ENCODE data around the gene ITPR2. TPM values are rescaled to one million over a fixed set of nuclear protein-coding genes. Genes with fewer than 3 reads are reported as not detected.
A peak's percentile ranks its signal among the peaks of the same experiment; 100 is the strongest.
"Not testable (repeated sequence)": the region's sequence is repeated elsewhere in the genome, so short reads cannot be mapped to it uniquely, and the experiment has no call there.

ITPR2 gene
- 10 to 100 TPM; 38.8 to 40.3 TPM for total RNA-seq
- long read RNA-seq, donor 1, partial matches to known transcripts = 4 of 9 reads
- long read RNA-seq, donor 1, other reads (novel, unspliced or antisense) = 5 of 9 reads
- long read RNA-seq, donor 2, partial matches to known transcripts = 6 of 10 reads
- long read RNA-seq, donor 2, other reads (novel, unspliced or antisense) = 4 of 10 reads

- DNase-seq (ENCODE audit: low spot score) = peak; percentile 97
- intact Hi-C loops (cut with DNase I) = loop anchor here in 1 of 2 donors (5.0 kb wide), 1 partner anchor 49 kb away; no protein-coding TSS in a partner anchor
These were observed at the start of gene ITPR2 for GRCh38 chr12:26832822-26833742. TSS of gene ITPR2 (minus strand) at chr12:26833194. CDS start at chr12:26832781, 413 bp downstream.

- DNase-seq (ENCODE audit: low spot score) = no peak
- intact Hi-C loops (cut with DNase I) = loop anchor here in 1 of 2 donors (5.0 kb wide), 1 partner anchor 48 kb away; the partner anchor contains the start of gene ITPR2
These were observed 47.6 kb upstream of the ITPR2 start for GRCh38 chr12:26880625-26881024.

- intact Hi-C loops (cut with DNase I) = no loop called here
- peak; percentile 84 for DNase-seq (ENCODE audit: low spot score)
These were observed 45.7 kb upstream of the ITPR2 start for GRCh38 chr12:26878661-26879119.

- intact Hi-C loops (cut with DNase I) = no loop called here
- no peak for DNase-seq (ENCODE audit: low spot score)
These were observed 41.7 kb upstream of the ITPR2 start for GRCh38 chr12:26874501-26875296.

GRCh38 chr12:26872625-26873024 lies 39.6 kb upstream of the ITPR2 start:
- intact Hi-C loops (cut with DNase I) = no loop called here
- no peak for DNase-seq (ENCODE audit: low spot score)

GRCh38 chr12:26871985-26872384 lies 39.0 kb upstream of the ITPR2 start:
- no peak for DNase-seq (ENCODE audit: low spot score)
- intact Hi-C loops (cut with DNase I) = no loop called here

GRCh38 chr12:26870491-26871419 lies 37.8 kb upstream of the ITPR2 start:
- intact Hi-C loops (cut with DNase I) = no loop called here

GRCh38 chr12:26869908-26870459 lies 37.0 kb upstream of the ITPR2 start:
- no peak for DNase-seq (ENCODE audit: low spot score)
- intact Hi-C loops (cut with DNase I) = no loop called here

More at GRCh38 chr12:26870491-26871419, 37.8 kb upstream of the ITPR2 start:
- no peak for DNase-seq (ENCODE audit: low spot score)

- DNase-seq (ENCODE audit: low spot score) = no peak
These were observed 36.1 kb upstream of the ITPR2 start for GRCh38 chr12:26869104-26869494.

GRCh38 chr12:26868447-26869103 lies 35.6 kb upstream of the ITPR2 start:
- intact Hi-C loops (cut with DNase I) = no loop called here
- DNase-seq (ENCODE audit: low spot score) = no peak

More at GRCh38 chr12:26869104-26869494, 36.1 kb upstream of the ITPR2 start:
- intact Hi-C loops (cut with DNase I) = no loop called here

- no peak for DNase-seq (ENCODE audit: low spot score)
- intact Hi-C loops (cut with DNase I) = no loop called here
These were observed 34.1 kb upstream of the ITPR2 start for GRCh38 chr12:26867080-26867479.

- DNase-seq (ENCODE audit: low spot score) = no peak
- intact Hi-C loops (cut with DNase I) = loop anchor here in 1 of 2 donors (5.0 kb wide), 1 partner anchor 369 kb away; no protein-coding TSS in a partner anchor
These were observed 30.5 kb upstream of the ITPR2 start for GRCh38 chr12:26863515-26863914.

- intact Hi-C loops (cut with DNase I) = loop anchor here in 1 of 2 donors (5.0 kb wide), 1 partner anchor 370 kb away; no protein-coding TSS in a partner anchor
- DNase-seq (ENCODE audit: low spot score) = not testable (repeated sequence)
These were observed 29.8 kb upstream of the ITPR2 start for GRCh38 chr12:26862787-26863186.

GRCh38 chr12:26861690-26862089 lies 28.7 kb upstream of the ITPR2 start:
- intact Hi-C loops (cut with DNase I) = loop anchor here in 1 of 2 donors (5.0 kb wide), 1 partner anchor 371 kb away; no protein-coding TSS in a partner anchor

GRCh38 chr12:26857465-26858176 lies 24.6 kb upstream of the ITPR2 start:
- no peak for DNase-seq (ENCODE audit: low spot score)
- intact Hi-C loops (cut with DNase I) = loop anchor here in 1 of 2 donors (10.0 kb wide), 1 partner anchor 157 kb away; the partner anchor contains the start of gene TM7SF3

More at GRCh38 chr12:26861690-26862089, 28.7 kb upstream of the ITPR2 start:
- no peak for DNase-seq (ENCODE audit: low spot score)

- DNase-seq (ENCODE audit: low spot score) = no peak
- intact Hi-C loops (cut with DNase I) = loop anchor here in 1 of 2 donors (10.0 kb wide), 1 partner anchor 159 kb away; the partner anchor contains the start of gene TM7SF3
These were observed 22.3 kb upstream of the ITPR2 start for GRCh38 chr12:26855337-26855736.
